GM12872 (cell line): Measurements from ENCODE around the gene PANX1.

Source experiments
- TF ChIP-seq, protein P1 (sequence below): IDR thresholded peaks from 3 replicates; pipeline ENCODE4 v1.5.1; 2011; ENCODE audit warnings: low read depth, mild to moderate bottlenecking, low read length, moderate library complexity; ENCODE audit not compliant: insufficient read depth

The PANX1 gene

DNA sequence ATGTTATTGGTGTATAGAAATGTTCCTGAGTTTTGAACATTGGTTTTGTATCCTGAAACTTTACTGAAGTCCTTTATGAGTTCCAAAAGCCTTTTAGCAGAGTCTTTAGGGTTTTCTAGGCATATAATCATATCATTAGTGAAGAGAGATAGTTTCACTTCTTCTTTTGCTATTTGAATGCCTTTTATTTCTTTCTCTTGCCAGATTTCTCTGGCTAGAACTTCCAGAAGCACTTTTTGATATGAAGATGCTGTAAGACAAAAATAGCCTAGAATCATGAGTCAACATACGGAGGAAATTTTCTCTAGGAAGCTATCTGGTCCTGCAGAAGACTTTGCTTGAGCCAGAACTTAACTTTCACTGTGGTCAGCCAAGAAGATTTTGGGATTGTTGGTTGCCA lies 89.1 kb downstream of the PANX1 start:
- TF ChIP-seq, protein P1, sequence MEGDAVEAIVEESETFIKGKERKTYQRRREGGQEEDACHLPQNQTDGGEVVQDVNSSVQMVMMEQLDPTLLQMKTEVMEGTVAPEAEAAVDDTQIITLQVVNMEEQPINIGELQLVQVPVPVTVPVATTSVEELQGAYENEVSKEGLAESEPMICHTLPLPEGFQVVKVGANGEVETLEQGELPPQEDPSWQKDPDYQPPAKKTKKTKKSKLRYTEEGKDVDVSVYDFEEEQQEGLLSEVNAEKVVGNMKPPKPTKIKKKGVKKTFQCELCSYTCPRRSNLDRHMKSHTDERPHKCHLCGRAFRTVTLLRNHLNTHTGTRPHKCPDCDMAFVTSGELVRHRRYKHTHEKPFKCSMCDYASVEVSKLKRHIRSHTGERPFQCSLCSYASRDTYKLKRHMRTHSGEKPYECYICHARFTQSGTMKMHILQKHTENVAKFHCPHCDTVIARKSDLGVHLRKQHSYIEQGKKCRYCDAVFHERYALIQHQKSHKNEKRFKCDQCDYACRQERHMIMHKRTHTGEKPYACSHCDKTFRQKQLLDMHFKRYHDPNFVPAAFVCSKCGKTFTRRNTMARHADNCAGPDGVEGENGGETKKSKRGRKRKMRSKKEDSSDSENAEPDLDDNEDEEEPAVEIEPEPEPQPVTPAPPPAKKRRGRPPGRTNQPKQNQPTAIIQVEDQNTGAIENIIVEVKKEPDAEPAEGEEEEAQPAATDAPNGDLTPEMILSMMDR: no peak

DNA sequence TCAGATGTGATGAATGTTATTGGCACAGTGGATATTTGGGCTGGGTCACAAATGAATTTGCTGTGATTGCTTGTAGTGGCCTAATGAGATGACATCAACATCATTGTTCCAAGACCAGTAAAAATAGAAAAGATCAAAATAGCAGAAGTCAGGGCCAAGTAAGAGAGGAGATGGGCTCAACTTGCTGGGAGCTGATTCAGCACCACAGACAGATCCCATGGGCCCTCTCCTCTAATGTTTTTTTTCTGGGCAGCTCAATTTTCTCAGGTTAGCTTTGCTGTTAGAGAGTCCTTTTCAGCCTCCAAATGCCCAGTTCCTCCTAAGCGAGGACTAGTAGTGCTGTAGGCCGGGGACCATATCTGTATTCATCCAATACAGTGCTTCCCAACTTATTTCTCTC lies 89.7 kb downstream of the PANX1 start:
- TF ChIP-seq, protein P1: no peak

DNA sequence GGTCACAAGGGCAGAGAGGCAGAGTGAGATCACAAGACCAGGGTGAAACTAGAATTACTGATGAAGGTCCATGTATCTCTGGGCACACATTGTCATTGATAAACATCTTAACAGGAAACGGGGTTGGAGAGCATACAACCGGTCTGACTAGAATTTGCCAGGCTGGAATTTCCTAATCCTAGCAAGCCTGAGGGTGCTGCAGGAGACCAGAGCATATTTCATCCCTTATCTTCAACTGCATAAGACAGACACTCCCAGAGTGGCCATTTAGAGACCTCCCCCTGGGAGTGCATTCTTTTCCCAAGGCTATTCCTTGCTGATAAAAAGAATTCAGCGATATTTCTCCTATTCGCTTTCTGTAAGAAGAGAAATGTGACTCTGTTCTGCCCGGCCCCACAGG lies 91.1 kb downstream of the PANX1 start:
- TF ChIP-seq, protein P1: no peak

DNA sequence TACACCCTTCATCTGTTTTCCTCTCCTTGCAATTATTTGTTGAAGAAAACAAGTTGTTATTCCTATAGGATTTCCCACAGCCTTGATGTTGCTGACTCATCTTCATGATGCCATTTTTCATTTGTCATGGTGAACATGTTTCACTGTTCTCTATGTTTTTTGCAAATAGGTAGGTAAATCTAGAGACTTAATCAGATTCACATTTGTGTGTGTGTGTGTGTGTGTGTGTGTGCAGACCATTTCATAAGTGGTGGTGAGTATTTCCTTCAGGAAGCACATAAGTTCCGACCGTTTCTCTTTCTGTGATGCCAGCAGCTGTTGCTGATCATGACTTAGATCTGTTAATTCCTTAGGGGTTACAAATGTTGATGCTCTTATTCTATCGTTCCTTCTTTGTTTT lies 95.4 kb downstream of the PANX1 start:
- TF ChIP-seq, protein P1: no peak
